Left cardiac atrium (tissue), 4 donors: ENCODE results near the gene HS1BP3. TPM values are rescaled to one million over a fixed set of nuclear protein-coding genes. Genes with fewer than 3 reads are reported as not detected.

Experiments
- ATAC-seq, 2 donors: fragments of 200-7000 bp; cut with Tn5 transposase; one replicate each; pipeline ENCODE4 v1.9.1; 2020; ENCODE audit warnings: mild to moderate bottlenecking in 2 of 2, moderate library complexity in 2 of 2
- DNase-seq: peaks from one replicate; pipeline ENCODE4 v3.0.0-alpha.2; 2020
- intact Hi-C, 2 donors: fragments of 100-400 bp; cut with DNase I; formaldehyde crosslinking; loops; one replicate each; pipeline versions ENCODE4 v1.14.1 to v1.15.1; 2022 to 2023
- total RNA-seq, 2 donors: library from RNA; stranded (reverse); fragmentation: NEBNext Ultra II Directional; extraction: Animal tissue kit (Norgen Biotek cat#: 25700); gene quantifications; one replicate each; pipeline ENCODE4 v1.2.1, GENCODE V29; 2021
- donor health status: DM: no; HTN: yes; CAD: no.
- donor health status: DM: no; HTN: yes; CAD: no; lungs with severe emphysema.
- donor health status: DM: yes; HTN: yes; CAD: no.
- donor health status: Dilated cardiomyopathy.

The HS1BP3 gene
- total RNA-seq, 2 donors from 2014 or later, result 19.8 to 21.4 TPM

DNA sequence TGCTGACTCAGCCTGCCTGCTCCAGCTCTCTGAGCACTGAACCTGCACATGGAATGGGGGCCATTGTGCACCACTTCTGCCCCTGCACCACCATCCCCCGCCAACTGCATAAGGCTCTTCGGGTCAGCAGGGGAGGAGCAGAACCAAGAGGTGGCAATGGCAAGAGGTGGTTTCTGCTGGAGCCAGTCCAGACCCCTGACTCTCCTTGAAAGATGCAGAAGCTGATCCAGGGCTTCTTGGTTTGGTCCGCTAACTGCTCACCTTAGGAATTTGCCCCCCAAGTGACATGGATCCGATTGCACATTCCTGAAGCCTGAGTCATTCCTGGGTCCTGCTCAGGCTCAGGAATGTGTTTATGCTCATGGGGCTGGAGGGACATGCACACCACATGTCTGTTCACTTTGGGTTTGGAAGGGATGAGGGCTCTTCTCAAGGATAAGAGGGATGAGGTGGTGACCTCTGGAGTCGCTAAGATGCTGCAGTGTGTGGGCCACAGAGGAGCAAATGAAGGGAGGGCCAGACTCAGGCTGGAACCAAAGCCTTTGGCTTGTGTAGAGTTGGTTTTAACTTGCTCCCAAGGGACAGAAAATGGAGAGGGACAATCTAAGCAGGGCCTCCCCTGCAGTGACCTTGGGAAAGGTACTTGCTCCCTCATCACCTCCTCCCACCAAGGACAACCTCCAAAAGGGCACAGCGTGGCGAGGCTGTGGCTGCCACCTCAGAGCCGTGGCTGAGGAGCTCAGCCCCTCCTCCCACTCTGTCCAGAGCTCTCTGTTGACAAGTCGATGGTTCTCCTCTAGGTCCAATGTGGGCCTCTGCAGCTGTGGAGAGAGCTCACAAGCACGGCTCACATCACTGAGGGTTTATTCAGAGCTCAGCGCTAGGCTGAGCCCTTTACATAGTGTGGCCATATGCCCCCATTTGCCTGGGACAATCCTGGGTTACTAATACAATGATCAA is 66.2 kb downstream of the HS1BP3 start:
- ATAC-seq (peak; percentile 59 to 78), DNase-seq (peak; percentile 28)
- intact Hi-C loops, result no loop called here

- intact Hi-C loops, result no loop called here
- peak; percentile 31 for DNase-seq
- peak in 1 of 2 donors; percentile 35 for ATAC-seq
These were observed 66.9 kb downstream of the HS1BP3 start for GRCh38 chr2:20584045-20584398.

GRCh38 chr2:20583425-20583881 is 67.4 kb downstream of the HS1BP3 start:
- no peak for ATAC-seq
- intact Hi-C loops, result no loop called here
- DNase-seq, result peak; percentile 18

GRCh38 chr2:20582600-20583221 is 68.2 kb downstream of the HS1BP3 start:
- peak; percentile 12 for DNase-seq
- intact Hi-C loops, result no loop called here
- no peak for ATAC-seq

- ATAC-seq, result no peak
- peak; percentile 23 for DNase-seq
- intact Hi-C loops, result no loop called here
These were observed 70.0 kb downstream of the HS1BP3 start for GRCh38 chr2:20580690-20581437.

- intact Hi-C loops, result no loop called here
- DNase-seq (peak; percentile 40), ATAC-seq (peak; percentile 1 to 21)
These were observed 71.0 kb downstream of the HS1BP3 start for GRCh38 chr2:20579866-20580265.

GRCh38 chr2:20578895-20579825 is 71.7 kb downstream of the HS1BP3 start:
- peak; percentile 90 to 91 for ATAC-seq
- peak; percentile 92 for DNase-seq
- intact Hi-C loops, result no loop called here

- intact Hi-C loops, result no loop called here
- peak; percentile 18 for DNase-seq
- ATAC-seq, result no peak
These were observed 72.5 kb downstream of the HS1BP3 start for GRCh38 chr2:20578266-20578894.

DNA sequence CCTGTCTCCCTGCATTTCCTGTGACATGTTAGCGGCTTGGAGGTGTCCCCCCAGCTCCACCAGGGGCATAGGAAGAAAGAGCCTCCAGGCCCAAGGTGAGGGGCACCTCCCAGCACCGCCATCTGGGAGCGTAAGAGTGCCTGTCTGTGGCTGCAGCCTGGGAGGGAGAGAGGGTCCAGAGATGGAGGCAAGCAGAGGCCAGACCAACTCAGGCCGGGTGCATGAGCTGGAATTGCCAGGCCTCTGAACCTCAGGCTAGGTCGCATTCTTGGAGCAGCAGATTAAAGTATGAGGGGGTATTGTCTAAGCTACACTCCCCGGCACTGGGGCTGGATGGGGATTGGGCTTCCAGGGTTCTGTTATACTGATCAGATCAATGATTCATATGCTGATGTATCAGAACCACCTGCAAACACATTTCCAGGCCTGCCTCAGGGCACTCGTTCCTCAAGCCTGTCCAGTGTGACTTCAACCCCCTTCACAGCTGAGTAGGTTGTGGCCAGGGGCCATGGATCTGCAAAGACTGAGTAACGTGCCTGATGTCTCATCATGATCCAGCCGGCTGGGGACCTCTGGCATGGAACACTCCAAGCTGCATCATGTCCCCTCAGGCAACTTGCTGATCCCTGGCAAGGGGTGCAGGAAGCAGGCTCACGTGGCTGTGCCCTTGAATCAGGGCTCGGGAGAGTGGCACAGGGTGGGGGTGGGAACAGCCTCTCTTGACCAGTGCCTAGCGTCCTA is 73.2 kb downstream of the HS1BP3 start:
- ATAC-seq, result no peak
- peak; percentile 40 for DNase-seq
- intact Hi-C loops, result no loop called here

DNA sequence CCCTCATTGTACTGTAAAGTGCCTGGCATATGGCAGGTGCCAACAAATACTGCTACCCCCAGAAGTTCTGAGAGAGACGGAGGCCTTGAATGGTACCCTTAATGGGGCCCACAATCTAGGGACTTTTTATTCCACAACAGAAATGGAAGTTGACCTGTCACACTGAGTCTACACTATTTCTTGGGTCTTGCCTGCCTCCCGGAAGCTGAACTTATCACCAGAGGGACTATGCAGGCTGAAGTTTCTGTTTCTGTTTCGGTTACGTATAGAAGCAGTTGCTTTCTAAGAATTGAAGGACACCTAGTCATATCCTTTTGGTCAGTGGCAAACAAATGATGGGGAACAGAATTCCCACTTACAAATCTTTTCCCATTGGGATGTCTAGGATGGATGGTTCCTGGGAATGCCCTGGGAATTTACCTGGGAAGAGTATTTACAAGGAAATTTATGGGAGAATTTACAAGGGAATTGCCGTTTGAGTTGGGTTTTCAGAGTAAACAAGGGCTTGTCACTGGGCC is 74.2 kb downstream of the HS1BP3 start:
- intact Hi-C loops, result no loop called here
- peak; percentile 13 for DNase-seq
- ATAC-seq, result no peak

- ATAC-seq (no peak), DNase-seq (peak; percentile 3)
- intact Hi-C loops, result no loop called here
These were observed 74.8 kb downstream of the HS1BP3 start for GRCh38 chr2:20575935-20576597.

DNA sequence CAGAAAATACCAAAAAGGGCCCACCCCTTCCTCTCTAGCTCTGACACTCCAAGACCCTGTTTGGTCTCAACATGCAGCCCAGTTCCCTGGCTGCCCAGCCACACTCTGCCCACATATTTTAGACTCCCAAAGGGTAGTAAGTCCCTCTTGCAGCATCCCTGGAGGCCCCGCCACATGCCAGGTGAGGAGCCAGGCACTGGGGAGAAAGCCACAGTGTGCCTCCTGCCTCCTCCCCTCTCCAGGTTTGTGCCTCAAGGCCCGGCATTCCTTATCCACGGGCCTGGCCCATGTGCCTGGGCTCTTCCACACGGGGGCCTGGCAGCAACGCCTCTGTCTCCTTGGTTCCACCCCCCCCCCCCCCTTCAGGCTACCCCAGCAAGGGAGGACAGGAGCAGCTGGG is 75.5 kb downstream of the HS1BP3 start:
- no peak for ATAC-seq
- intact Hi-C loops, result no loop called here
- no peak for DNase-seq

DNA sequence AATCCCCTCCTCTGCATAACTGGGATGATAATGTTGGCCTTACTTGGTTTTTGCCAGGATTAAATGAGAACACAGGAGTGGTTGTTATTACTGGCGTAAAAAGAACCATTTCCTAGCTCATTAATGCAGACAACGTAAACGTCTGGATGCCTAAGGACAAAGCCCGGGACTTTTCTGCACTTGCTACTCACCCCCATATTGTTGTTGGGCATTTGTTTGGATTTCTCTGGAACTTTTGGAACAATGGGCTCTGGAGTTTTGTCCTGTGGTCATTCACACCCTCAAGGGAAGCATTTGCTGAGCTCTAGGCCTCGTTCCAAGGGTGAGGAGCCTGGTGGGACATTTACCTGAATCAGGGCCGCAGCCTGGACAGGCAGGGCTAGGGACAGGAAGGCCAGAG is 76.0 kb downstream of the HS1BP3 start:
- intact Hi-C loops, result no loop called here
- peak; percentile 2 for DNase-seq
- ATAC-seq, result no peak

- intact Hi-C loops, result no loop called here
These were observed 76.4 kb downstream of the HS1BP3 start for GRCh38 chr2:20574423-20574911.

GRCh38 chr2:20573620-20574422 is 77.1 kb downstream of the HS1BP3 start:
- DNase-seq (no peak), ATAC-seq (no peak)
- intact Hi-C loops, result no loop called here

More at GRCh38 chr2:20574423-20574911, 76.4 kb downstream of the HS1BP3 start:
- ATAC-seq (no peak), DNase-seq (peak; percentile 3)

- intact Hi-C loops, result no loop called here
- DNase-seq, result no peak
These were observed 78.7 kb downstream of the HS1BP3 start for GRCh38 chr2:20572221-20572620.

More at GRCh38 chr2:20572221-20572620, 78.7 kb downstream of the HS1BP3 start:
- ATAC-seq, result no peak
